Measurements from ENCODE around the gene FBP1. TPM values are rescaled to one million over a fixed set of nuclear protein-coding genes. Genes with fewer than 3 reads are reported as not detected.
"Not testable (repeated sequence)": the region's sequence is repeated elsewhere in the genome, so short reads cannot be mapped to it uniquely, and the experiment has no call there.

The FBP1 gene
- total and polyA plus RNA-seq, 10 of the 15 experiments (the other 5 are each of a cell fraction or from before 2014, with no cell fraction given), result 0.11 to 0.38 (median 0.15) TPM; not detected in 7

DNA sequence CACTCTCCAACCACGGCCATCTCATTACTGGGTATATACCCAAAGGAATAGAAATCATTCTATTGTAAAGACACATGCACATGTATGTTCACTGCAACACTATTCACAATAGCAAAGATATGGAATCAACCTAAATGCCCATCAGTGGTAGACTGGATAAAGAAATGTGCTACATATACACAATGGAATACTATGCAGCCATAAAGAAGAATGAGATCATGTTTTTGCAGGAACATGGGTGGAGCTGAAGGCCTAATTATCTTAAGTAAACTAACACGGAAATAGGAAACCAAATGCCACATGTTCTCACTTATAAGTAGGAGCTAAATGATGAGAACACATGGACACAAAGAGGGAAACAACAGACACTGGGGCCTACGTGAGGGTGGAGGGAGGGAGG, 75.0 kb downstream of the FBP1 start:
- H3K36me3 ChIP-seq (ENCODE audit: control insufficient read depth in 2 of 2, insufficient read depth in 2 of 2, low read length in 1 of 2); FAIRE-seq; H3K27me3 ChIP-seq (replicated peaks in 1 of 2; ENCODE audit: control insufficient read depth in 2 of 2, insufficient read depth in 2 of 2, low read length in 1 of 2); H3K4me1 ChIP-seq (ENCODE audit: control insufficient read depth, insufficient read depth, low read length); in situ Hi-C loops (cut with MboI); H3K4me3 ChIP-seq; H3K79me2 ChIP-seq (ENCODE audit: control insufficient read depth, insufficient read depth, low read length); RAD21 ChIA-PET (ENCODE audit: unreplicated experiment); ATAC-seq; H2AFZ ChIP-seq (ENCODE audit: control insufficient read depth, low read depth, low read length); DNase-seq (ENCODE audit: low read depth, low spot score); H3K9ac ChIP-seq (ENCODE audit: control insufficient read depth, insufficient read depth, low read length); H3K9me3 ChIP-seq (replicated peaks; ENCODE audit: control insufficient read depth, insufficient read depth, low read length); SMC1A ChIA-PET (ENCODE audit: uncharacterized antibody, unreplicated experiment); BruUV-seq (replicated peaks); H4K20me1 ChIP-seq (ENCODE audit: control insufficient read depth, insufficient read depth); H3K4me2 ChIP-seq (ENCODE audit: control insufficient read depth, insufficient read depth); H3K27ac ChIP-seq (ENCODE audit: control insufficient read depth, insufficient read depth); intact Hi-C loops (cut with micrococcal nuclease; ENCODE audit: unreplicated experiment): not testable (repeated sequence)
- CTCF ChIA-PET, result interaction anchor here (0.8 kb wide), 1 partner anchor 23 kb away, joined by 3 read pairs; no protein-coding TSS in a partner anchor
- WGBS (ENCODE audit: insufficient coverage, insufficient replicate concordance, low lambda C conversion rate, missing lambda C conversion rate), result 40% methylated on average over 3 of the region's 3 CpGs
- POLR2A ChIA-PET, result interaction anchor here (0.6 kb wide), 1 partner anchor 216 kb away, joined by 4 read pairs; no protein-coding TSS in a partner anchor

DNA sequence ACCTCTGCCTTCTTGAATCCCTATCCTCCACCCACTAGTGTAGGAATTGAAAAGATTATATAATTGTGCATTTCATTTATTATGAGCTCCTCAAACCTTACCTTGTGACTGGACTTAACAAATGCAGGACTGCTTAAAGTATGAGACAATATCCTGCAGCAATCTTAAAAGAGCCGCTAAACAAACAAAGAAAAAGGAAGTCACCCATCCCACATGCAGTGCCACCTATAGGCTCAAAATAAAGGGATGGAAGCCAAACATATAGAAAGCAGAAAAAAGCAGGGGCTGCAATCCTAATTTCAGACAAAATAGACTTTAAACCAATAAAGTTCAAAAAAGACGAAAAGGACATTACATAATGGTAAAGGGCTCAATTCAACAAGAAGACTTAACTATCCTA, 75.8 kb downstream of the FBP1 start:
- ChIA-PET RAD21 (ENCODE audit: unreplicated experiment) (no interaction called here), SMC1A (ENCODE audit: uncharacterized antibody, unreplicated experiment) (interaction anchor here (0.9 kb wide), 1 partner anchor 22 kb away, joined by 3 read pairs; no protein-coding TSS in a partner anchor), CTCF (interaction anchor here (1.0 kb wide), 1 partner anchor 118 kb away, joined by 3 read pairs; no protein-coding TSS in a partner anchor), POLR2A (no interaction called here)
- H3K27ac ChIP-seq (ENCODE audit: control insufficient read depth, insufficient read depth), result no peak overlapping the region
- no peaks in the 10 kb centered on the region for H3K36me3 ChIP-seq (ENCODE audit: control insufficient read depth in 2 of 2, insufficient read depth in 2 of 2, low read length in 1 of 2)
- BruUV-seq (replicated peaks), result no TSS peak
- H3K9ac ChIP-seq (ENCODE audit: control insufficient read depth, insufficient read depth, low read length), result no peak overlapping the region
- TF ChIP-seq, protein P1, sequence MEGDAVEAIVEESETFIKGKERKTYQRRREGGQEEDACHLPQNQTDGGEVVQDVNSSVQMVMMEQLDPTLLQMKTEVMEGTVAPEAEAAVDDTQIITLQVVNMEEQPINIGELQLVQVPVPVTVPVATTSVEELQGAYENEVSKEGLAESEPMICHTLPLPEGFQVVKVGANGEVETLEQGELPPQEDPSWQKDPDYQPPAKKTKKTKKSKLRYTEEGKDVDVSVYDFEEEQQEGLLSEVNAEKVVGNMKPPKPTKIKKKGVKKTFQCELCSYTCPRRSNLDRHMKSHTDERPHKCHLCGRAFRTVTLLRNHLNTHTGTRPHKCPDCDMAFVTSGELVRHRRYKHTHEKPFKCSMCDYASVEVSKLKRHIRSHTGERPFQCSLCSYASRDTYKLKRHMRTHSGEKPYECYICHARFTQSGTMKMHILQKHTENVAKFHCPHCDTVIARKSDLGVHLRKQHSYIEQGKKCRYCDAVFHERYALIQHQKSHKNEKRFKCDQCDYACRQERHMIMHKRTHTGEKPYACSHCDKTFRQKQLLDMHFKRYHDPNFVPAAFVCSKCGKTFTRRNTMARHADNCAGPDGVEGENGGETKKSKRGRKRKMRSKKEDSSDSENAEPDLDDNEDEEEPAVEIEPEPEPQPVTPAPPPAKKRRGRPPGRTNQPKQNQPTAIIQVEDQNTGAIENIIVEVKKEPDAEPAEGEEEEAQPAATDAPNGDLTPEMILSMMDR (IDR thresholded peaks at IDR 0.05 in 2 of 3, conservative IDR thresholded peaks at IDR 0.05 in 1 of 3; ENCODE audit: control insufficient read depth in 2 of 3, extremely low read depth in 1 of 3, insufficient read depth in 1 of 3, low read depth in 3 of 3, low read length in 3 of 3), result 0 out of 6 replicates have a peak, but pooled peaks of 1 of the 3 experiments have one; percentile 19
- TF ChIP-seq, protein P2, sequence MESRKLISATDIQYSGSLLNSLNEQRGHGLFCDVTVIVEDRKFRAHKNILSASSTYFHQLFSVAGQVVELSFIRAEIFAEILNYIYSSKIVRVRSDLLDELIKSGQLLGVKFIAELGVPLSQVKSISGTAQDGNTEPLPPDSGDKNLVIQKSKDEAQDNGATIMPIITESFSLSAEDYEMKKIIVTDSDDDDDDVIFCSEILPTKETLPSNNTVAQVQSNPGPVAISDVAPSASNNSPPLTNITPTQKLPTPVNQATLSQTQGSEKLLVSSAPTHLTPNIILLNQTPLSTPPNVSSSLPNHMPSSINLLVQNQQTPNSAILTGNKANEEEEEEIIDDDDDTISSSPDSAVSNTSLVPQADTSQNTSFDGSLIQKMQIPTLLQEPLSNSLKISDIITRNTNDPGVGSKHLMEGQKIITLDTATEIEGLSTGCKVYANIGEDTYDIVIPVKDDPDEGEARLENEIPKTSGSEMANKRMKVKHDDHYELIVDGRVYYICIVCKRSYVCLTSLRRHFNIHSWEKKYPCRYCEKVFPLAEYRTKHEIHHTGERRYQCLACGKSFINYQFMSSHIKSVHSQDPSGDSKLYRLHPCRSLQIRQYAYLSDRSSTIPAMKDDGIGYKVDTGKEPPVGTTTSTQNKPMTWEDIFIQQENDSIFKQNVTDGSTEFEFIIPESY (IDR thresholded peaks at IDR 0.05), result no peak
- in situ Hi-C loops (cut with MboI) (no loop called here), intact Hi-C loops (cut with micrococcal nuclease; ENCODE audit: unreplicated experiment) (no loop called here)
- H3K9me3 ChIP-seq (replicated peaks; ENCODE audit: control insufficient read depth, insufficient read depth, low read length), result no peaks in the 10 kb centered on the region
- ATAC-seq (no peak), DNase-seq (ENCODE audit: low read depth, low spot score) (no peak), FAIRE-seq (no peak)
- WGBS (ENCODE audit: insufficient coverage, insufficient replicate concordance, low lambda C conversion rate, missing lambda C conversion rate), result 20% methylated on average over 2 of the region's 2 CpGs
- no peak overlapping the region for H3K4me3 ChIP-seq
- no peak overlapping the region for H3K4me2 ChIP-seq (ENCODE audit: control insufficient read depth, insufficient read depth)
- no peaks in the 10 kb centered on the region for H3K79me2 ChIP-seq (ENCODE audit: control insufficient read depth, insufficient read depth, low read length)
- H3K27me3 ChIP-seq (replicated peaks in 1 of 2; ENCODE audit: control insufficient read depth in 2 of 2, insufficient read depth in 2 of 2, low read length in 1 of 2), result peaks cover 0 to 4% of the 10 kb centered on the region in 2 experiments; a peak in 1 of 4 replicates
- no peak overlapping the region for H2AFZ ChIP-seq (ENCODE audit: control insufficient read depth, low read depth, low read length)
- H3K4me1 ChIP-seq (ENCODE audit: control insufficient read depth, insufficient read depth, low read length), result no peaks in the 10 kb centered on the region
- no peaks in the 10 kb centered on the region for H4K20me1 ChIP-seq (ENCODE audit: control insufficient read depth, insufficient read depth)

All from GM12878 (cell line).